GM13976 (cell line): ENCODE results near the gene ZNF385B.

Experiments
- DNase-seq: peaks from one replicate; pipeline ENCODE4 v3.0.0; 2012; ENCODE audit warnings: low spot score
- in situ Hi-C: fragments of 300-500 bp; cut with MboI; formaldehyde crosslinking; loops from one replicate; pipeline ENCODE4 v1.12.0; 2022; ENCODE audit warnings: low sequenced_read_pairs, mixed read lengths, inconsistent platforms; ENCODE audit not compliant: unreplicated experiment
- TF ChIP-seq, protein P1 (sequence below): IDR thresholded peaks from 2 replicates; pipeline ENCODE4 v1.5.1; 2012; ENCODE audit warnings: borderline replicate concordance, mild to moderate bottlenecking; ENCODE audit not compliant: insufficient read depth; ENCODE audit errors: extremely low read depth, missing control alignments, control extremely low read depth

ZNF385B gene

DNA sequence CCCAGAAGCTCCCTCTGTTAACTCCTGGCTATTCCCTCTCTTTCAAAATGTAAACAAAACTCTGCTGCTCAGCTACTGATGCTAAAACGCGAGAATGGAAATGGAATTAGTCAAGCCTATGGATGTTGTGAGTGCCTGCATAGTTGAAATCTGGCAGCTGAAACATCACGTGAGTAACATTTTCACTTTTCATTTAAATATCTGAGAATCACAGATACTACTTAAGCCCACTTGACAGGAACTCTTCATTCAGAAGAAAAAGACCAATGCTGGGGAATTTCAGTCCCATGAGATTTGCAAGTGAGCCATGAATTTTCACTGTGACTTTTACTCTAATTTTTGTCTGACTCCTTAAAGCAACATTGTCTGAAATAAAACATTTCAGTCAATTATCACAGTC, 381.5 kb downstream of the ZNF385B start:
- TF ChIP-seq, protein P1, sequence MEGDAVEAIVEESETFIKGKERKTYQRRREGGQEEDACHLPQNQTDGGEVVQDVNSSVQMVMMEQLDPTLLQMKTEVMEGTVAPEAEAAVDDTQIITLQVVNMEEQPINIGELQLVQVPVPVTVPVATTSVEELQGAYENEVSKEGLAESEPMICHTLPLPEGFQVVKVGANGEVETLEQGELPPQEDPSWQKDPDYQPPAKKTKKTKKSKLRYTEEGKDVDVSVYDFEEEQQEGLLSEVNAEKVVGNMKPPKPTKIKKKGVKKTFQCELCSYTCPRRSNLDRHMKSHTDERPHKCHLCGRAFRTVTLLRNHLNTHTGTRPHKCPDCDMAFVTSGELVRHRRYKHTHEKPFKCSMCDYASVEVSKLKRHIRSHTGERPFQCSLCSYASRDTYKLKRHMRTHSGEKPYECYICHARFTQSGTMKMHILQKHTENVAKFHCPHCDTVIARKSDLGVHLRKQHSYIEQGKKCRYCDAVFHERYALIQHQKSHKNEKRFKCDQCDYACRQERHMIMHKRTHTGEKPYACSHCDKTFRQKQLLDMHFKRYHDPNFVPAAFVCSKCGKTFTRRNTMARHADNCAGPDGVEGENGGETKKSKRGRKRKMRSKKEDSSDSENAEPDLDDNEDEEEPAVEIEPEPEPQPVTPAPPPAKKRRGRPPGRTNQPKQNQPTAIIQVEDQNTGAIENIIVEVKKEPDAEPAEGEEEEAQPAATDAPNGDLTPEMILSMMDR = no peak
- no peak for DNase-seq
- in situ Hi-C loops = no loop called here

DNA sequence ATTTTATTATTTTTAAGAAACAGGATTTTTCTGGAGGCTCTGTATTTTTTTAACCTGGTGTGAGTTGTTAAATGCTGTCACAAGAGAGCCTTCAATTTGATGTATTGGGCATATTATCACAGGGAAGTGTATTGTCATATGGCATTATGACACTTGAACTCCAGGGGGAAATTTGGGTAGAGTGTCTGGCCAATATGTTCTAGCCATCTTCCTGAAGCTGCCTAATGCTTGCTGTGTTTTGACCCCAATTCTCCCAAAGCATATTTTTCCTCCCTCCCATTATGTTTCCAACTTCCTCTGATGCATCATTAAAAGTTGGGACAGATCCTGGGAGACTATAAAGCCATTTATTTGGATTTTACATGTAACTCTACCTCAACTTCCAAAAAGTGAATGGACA, 382.6 kb downstream of the ZNF385B start:
- TF ChIP-seq, protein P1 = no peak
- no peak for DNase-seq
- in situ Hi-C loops = no loop called here

DNA sequence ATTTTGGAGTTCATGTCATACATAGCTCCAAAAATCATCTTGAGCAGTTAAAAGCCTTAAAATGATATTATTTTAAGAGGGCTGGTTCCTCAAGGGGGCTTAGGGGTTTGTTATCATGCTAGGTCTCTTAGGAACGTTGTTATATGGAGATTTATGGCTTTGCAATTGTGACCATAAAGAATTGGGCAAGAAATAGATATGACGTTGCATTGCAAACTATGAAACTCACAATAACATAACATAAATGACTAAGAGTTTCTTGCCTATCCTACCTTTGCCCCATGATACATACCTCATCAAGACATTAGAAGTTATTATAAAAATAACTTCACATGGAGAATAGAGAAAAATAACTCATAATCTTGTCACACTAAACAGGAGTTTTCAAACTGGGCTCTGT, 390.4 kb downstream of the ZNF385B start:
- TF ChIP-seq, protein P1 = no peak
- in situ Hi-C loops = no loop called here
- no peak for DNase-seq

DNA sequence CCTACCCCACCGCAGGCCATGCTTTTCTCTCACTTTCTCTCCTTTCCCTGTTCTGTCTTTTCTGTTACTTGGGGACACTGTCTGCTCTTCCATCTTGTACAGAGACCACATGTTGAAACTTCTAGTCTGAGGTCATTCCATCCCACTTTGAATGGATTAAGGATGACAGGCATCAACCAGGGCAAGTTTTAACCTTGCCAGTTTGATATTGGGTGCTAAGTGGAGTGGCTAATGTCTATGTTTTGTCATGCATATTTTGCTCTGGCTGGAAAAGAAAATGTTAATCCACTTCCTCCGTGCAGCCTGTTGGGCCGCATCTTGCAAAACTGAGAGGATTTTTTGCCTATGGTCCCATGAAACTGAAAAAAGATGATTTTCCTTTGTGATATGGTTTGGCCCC, 391.3 kb downstream of the ZNF385B start:
- in situ Hi-C loops = no loop called here
- TF ChIP-seq, protein P1 = no peak

DNA sequence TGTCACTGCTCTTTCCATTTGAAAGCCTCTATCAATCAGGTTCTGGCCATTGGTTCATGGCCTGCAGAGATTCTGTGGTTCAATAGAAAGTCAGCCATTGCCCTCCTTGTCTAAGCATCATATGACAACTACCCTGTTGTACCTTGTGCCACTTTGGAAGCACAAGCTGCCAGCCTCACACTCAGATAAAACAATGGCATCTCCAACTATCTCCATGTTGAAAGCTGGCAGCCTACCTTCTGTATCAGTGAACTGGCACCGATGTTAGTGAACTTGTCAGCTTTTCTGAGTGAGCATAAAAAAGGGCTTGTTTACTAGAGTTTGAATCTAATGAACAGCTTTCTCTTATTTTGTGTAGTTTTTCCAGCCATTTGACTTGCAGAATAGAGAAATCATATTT, 393.5 kb downstream of the ZNF385B start:
- TF ChIP-seq, protein P1 = no peak
- no peak for DNase-seq
- in situ Hi-C loops = no loop called here

More for the DNA sequence above, 391.3 kb downstream of the ZNF385B start:
- no peak for DNase-seq

DNA sequence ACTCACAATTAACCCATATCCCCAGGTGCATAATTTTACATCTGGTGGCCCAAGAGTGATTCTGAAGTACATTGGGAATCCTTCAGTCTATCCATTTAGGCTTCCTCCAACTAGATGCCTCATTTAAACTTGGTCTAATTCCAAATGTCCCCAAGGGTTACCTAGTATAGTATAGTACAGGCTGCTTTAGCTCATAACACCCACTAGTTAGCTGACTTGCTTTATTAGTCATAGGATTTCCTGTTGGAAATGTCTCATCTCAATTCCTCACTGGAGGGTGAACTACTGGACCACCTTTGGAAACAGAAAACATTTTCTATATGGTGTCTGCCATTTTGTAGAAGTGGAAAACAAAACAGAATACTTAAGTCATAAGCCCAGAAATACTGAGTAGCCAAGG, 394.3 kb downstream of the ZNF385B start:
- DNase-seq = no peak
- in situ Hi-C loops = no loop called here

More for the DNA sequence above, 394.3 kb downstream of the ZNF385B start:
- TF ChIP-seq, protein P1 = no peak
